IPS DF 6.9 (cell line): ENCODE data around the gene WASF2.
A peak's percentile ranks its signal among the peaks of the same experiment; 100 is the strongest.

Experiments
- DNase-seq: peaks from one replicate; pipeline ENCODE4 v3.0.0-alpha.2; 2013; ENCODE audit warnings: low read depth, low spot score
- H3K27ac ChIP-seq: one replicate; pipeline ENCODE4 v1.5.1; 2013; ENCODE audit warnings: low read length, control low read depth
- H3K27me3 ChIP-seq: 2 replicates; pipeline ENCODE4 v1.6.1; 2013; ENCODE audit warnings: mild to moderate bottlenecking, low read length; ENCODE audit not compliant: control insufficient read depth, insufficient read depth
- H3K36me3 ChIP-seq: 2 replicates; pipeline ENCODE4 v1.6.1; 2013; ENCODE audit warnings: low read length; ENCODE audit not compliant: control insufficient read depth, insufficient read depth
- H3K4me1 ChIP-seq: 2 replicates; pipeline ENCODE4 v1.6.1; 2013; ENCODE audit warnings: low read length; ENCODE audit not compliant: control insufficient read depth, insufficient read depth
- H3K4me3 ChIP-seq: 2 replicates; pipeline ENCODE4 v1.5.1; 2013; ENCODE audit warnings: mild to moderate bottlenecking, low read length
- H3K9me3 ChIP-seq: 2 replicates; pipeline ENCODE4 v1.6.1; 2013; ENCODE audit warnings: low read length, inconsistent platforms; ENCODE audit not compliant: control insufficient read depth, insufficient read depth
- WGBS: extraction: QIAGEN DNeasy Blood & Tissue Kit; methylation state at CpG from one replicate; pipeline ENCODE4 v1.1.7; 2013; ENCODE audit warnings: mixed read lengths, missing lambda C conversion rate; ENCODE audit not compliant: insufficient read length, insufficient coverage; 5-methylcytosine and 5-hydroxymethylcytosine counted together

Gene WASF2

DNA sequence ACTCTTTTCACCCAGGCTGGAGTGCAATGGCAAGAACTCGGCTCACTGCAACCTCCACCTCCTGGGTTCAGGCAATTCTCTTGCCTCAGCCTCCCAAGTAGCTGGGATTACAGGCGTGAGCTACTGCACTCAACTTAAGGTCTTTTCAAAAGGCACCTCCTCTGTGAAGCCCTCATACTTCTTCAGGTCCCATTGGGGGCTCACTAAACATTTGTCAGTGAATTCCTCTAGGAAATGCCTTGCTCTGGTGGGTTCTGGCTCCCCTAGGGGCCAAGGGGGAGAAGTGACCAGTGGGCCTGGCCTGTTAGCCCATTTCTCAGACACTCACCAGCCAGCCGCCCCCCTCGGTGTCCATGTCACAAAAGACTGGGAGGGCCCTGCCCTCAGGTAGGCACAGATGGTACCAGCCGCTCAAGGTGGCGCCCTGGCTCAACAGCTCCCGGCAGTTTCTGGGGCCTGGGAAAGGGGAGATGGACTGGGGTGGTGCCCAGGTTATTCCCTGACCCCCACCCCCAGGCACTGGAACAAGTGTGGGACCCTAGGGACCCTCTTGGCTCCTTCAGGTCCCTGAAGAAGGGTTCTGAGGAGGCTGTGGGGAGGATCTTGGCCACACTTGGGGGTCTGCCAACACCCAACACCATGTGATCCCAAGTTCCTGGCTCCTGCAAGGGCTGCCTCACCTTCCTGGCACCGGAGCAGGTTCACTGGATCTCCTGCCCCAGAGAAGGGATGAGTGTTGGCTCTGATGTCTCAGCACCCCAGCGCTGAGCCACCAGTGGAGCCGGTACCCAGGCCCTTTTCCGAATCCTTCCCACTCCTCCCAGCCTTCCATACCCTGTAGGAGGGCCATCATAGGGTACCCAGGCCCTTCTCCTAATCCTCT is 116.9 kb downstream of the WASF2 start:
- Histone ChIP-seq H3K27me3 (no peaks in the 10 kb centered on the region), H3K9me3 (no peaks in the 10 kb centered on the region), H3K4me3 (no peak overlapping the region), H3K36me3 (no peaks in the 10 kb centered on the region), H3K27ac (no peak overlapping the region), H3K4me1 (no peaks in the 10 kb centered on the region; the same call in 1 of the 2 replicates)
- no CpG with 5 or more reads among the region's 11 CpGs for WGBS
- no peak for DNase-seq

DNA sequence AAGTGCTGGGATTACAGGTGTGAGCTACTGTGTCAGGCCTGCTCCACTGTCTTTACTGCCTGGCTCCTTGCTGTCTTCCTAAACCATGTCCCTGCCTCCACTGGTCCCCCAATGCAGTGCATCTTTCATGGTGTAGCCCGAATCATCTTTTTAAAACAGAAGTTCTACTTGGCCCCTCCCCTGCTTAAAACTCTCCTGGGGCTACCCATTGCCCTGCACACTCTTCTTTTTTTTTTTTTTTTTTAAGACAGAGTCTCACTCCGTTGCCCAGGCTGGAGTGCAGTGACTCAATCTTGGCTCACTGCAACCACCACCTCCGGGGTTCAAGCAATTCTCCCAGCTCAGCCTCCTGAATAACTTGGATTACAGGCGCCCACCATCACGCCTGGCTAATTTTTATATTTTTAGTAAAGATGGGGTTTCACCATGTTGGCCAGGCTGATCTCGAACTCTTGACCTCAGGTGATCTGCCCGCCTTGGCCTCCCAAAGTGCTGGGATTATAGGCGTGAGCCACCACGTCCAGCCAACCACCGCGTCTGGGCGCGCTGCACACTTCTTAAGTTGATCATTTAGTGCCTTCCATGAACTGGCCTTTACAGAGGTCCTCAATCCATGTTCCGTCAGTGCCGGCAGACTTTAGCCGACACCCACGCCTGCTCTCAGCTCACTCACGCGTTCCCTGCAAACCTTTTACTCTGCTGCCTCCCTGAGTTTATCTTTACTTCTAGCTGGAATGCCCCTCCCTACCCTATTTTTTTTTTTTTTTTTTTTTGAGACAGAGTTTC is 117.8 kb downstream of the WASF2 start:
- Histone ChIP-seq H3K4me3 (no peak overlapping the region), H3K27ac (no peak overlapping the region)
- WGBS: no CpG with 5 or more reads among the region's 19 CpGs

DNA sequence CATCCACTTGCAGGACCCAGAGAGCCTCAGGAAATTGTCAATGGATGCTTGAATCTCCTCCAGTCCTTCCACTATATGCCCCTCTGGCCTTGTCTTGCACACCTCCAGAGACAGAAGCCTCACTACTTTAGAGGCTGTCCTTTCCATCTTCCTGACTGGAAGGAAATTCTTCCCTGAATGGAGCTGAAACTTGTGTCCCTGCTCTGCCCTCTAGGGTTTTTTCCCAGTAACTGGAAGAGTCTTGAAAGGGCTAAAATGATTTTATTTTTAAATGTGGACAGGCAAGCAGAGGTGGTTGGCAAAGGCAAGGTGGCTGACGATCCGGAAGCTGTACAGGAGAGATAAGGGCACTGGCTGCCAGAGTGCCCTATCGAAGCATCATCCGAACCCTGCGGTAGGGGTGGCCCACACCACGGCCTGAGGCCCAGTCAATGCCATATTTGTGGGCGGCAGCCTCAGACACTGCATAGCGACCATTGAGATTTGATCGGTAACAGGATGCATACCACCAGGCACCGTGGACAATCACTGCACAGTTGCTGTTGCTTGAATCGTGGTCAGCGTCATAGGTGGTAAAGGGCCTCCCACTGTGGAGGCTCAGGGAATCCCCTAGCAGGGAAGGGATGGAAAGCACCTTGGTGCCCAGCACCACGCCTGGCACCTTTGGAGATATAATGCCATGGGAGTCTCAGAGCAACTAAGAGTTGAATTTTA is 120.9 kb downstream of the WASF2 start:
- Histone ChIP-seq H3K4me3 (no peak overlapping the region), H3K4me1 (peaks cover 6% of the 10 kb centered on the region; the same call in 1 of the 2 replicates), H3K27me3 (no peaks in the 10 kb centered on the region), H3K27ac (no peak overlapping the region), H3K9me3 (no peaks in the 10 kb centered on the region), H3K36me3 (no peaks in the 10 kb centered on the region)
- no CpG with 5 or more reads among the region's 13 CpGs for WGBS
- DNase-seq: no peak

More for the DNA sequence above, 117.8 kb downstream of the WASF2 start:
- H3K27me3 ChIP-seq: no peaks in the 10 kb centered on the region
- H3K4me1 ChIP-seq: no peaks in the 10 kb centered on the region
- DNase-seq: no peak
- H3K36me3 ChIP-seq: no peaks in the 10 kb centered on the region
- no peaks in the 10 kb centered on the region for H3K9me3 ChIP-seq

DNA sequence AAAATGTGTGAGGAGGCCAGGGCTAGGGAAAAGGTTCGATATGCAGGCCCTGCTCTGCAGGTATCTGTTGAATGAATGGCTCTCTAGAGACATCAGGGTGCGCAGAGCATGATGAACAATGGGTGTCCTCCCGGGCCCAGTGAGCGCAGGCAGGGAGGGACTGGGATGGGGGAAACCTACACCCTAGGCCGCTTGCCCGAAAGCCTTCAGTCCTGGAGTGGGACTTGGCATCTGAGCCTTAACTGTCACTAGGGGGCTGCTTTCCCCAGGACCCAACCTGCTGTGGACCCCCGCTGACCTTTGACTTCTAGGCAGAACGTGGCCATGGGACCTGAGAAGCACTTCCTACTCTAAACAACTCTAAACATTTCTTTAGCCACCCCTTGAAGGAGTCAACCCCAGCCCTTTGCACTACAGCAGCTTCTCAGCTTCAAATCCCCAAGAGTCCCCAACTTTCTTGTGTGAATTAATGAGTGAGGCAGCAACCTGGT is 122.8 kb downstream of the WASF2 start:
- no peaks in the 10 kb centered on the region for H3K36me3 ChIP-seq
- H3K27ac ChIP-seq: no peak overlapping the region
- H3K4me3 ChIP-seq: peak overlapping the region; percentile 43; the same call in 1 of the 2 replicates
- WGBS: no CpG with 5 or more reads among the region's 8 CpGs
- no peak for DNase-seq
- peaks cover 6% of the 10 kb centered on the region; the same call in 1 of the 2 replicates for H3K4me1 ChIP-seq
- H3K27me3 ChIP-seq: no peaks in the 10 kb centered on the region
- H3K9me3 ChIP-seq: no peaks in the 10 kb centered on the region

DNA sequence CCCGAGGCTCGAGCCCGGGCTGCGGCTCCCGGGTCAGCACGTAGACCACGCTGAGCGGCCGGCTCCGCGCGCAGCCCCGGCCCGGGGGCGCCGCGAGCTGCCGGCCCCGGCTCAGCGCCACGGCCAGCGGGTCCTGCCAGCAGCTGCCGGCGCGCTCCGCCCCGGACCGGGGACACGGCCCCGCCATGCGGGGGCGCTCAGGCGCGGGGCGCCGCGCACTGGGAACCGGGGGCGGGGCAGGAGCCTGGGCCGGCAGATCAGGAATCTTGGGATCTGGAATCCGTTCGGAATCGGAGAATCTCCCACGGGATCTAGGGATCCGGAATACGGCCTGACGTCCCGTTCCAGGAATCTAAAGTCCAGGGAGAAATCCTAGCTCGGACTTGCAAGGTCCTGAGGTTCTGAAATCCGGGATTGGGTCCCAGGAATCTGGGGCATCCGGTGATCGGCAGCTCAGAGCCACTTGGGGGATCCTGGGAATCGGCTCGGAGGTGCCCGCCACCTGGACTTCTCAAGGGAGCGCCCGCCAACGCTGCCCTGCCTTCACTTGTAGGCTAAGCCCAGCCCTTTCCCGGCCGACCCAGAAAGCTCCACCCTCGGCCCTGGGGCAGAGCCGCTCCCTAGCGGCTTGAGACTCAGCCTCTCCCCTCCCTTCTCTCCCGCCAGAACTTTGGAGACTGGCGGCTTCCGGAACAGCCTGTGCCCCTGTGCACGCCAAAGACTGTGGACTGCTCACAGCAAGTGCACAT is 123.4 kb downstream of the WASF2 start, which contains the start of gene MAP3K6:
TSS of gene MAP3K6 (minus strand) at position 551 of the 749 bp plus-strand sequence. CDS start at position 187, 364 bp downstream.
- peak within 1 kb of the TSS; percentile 43; the same call in 1 of the 2 replicates for H3K4me3 ChIP-seq
- no peaks in the 10 kb centered on the region for H3K9me3 ChIP-seq
- H3K27ac ChIP-seq: no peak within 1 kb of the TSS
- no peaks in the 10 kb centered on the region for H3K36me3 ChIP-seq
- WGBS: no CpG with 5 or more reads among the region's 67 CpGs
- peaks cover 6% of the 10 kb centered on the region; the same call in 1 of the 2 replicates for H3K4me1 ChIP-seq
- no peaks in the 10 kb centered on the region; the same call in 1 of the 2 replicates for H3K27me3 ChIP-seq
- DNase-seq: no peak

DNA sequence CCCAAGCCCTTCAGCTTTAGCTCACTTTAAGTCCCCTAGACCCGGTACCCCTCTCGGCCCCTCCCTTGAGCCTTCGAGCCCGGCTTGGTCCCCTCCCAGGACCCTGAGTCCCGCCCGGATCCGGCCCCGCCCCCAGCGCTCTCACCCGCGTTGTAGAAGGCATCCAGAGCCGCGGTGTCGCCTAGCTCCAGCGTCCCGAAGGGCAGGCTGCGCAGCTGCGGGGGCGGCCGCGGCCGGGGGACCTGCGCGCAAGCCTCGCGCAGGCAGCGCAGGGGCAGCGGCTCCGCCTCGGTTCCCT is 123.9 kb downstream of the WASF2 start:
- Histone ChIP-seq H3K4me1 (peaks cover 6% of the 10 kb centered on the region; the same call in 1 of the 2 replicates), H3K4me3 (peak overlapping the region; percentile 43; the same call in 1 of the 2 replicates), H3K27ac (no peak overlapping the region), H3K9me3 (no peaks in the 10 kb centered on the region), H3K27me3 (peaks cover 4% of the 10 kb centered on the region; the same call in 1 of the 2 replicates), H3K36me3 (no peaks in the 10 kb centered on the region)
- WGBS: no CpG with 5 or more reads among the region's 30 CpGs
- no peak for DNase-seq

DNA sequence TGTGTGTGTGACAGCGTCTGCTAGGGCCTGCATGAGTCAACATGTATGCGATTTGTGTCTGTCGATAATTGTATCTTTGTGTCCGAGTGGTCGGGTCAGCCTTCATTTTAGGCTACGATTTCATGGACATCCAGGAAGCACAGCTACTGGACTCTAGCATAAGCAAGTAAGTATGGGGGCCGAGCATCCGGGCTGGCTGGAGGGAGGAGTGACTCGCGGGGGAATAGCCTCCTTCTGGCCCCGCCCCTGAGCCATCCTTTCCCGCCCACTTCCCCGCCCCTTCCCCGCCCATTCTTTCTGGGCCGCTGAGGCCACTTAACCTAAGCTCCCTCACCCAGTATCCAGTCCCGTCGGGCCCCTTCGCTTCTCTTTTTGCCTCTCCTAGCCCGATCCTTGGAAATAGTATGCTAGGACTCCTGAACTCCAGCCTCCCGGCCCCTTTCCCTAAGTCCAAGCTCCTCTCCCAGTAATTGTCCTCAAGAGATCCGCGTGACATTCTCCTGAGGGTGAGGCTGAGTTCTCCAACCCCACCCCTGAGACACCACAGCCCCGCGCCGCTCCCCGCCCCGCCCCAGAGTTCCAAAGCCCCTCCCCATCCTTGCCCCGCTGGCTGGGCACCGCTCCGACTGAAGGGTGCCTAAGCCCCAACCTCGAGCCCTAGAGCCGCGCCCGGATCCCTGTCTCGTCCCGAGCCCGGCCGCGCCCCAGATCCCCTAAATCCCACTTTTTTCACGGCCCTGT is 124.4 kb downstream of the WASF2 start:
- peak overlapping the region; percentile 43; the same call in 1 of the 2 replicates for H3K4me3 ChIP-seq
- no peak for DNase-seq
- H3K4me1 ChIP-seq: peaks cover 6% of the 10 kb centered on the region; the same call in 1 of the 2 replicates
- H3K27ac ChIP-seq: no peak overlapping the region
- H3K9me3 ChIP-seq: no peaks in the 10 kb centered on the region
- no CpG with 5 or more reads among the region's 40 CpGs for WGBS
- H3K36me3 ChIP-seq: no peaks in the 10 kb centered on the region
- H3K27me3 ChIP-seq: peaks cover 7% of the 10 kb centered on the region; the same call in 1 of the 2 replicates

DNA sequence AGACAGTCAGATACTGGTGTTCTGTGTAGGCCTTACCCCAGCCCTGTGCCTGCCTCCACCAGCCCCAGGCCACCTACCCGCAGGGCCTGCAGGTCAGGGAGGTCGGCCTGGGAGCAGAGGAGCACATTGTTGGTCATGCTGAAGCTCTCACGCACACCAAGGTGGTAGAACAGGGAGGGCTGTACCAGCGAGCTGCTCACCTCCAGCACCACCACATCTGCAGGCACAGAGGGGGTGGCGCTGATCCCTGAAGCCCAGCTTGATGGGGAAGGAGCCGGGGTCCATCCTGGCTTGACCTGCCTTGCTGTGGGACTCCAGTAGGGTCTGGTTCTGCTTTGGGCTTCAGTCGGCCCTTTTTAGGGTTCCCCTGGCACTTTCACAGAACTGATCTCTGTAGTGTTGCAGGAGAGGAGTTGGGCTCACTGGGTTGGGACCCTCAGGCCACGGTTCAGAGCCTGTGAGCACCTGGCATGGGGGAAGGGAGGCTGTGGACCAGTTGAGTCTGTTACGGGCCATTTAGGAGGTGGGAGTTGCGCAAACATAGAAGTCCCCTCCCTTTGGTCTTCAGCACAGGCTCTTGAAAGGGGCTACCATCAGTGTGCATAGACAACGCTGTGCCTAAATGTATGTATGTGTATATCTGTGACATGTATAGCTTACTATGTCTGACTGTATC is 125.1 kb downstream of the WASF2 start:
- no peak for DNase-seq
- Histone ChIP-seq H3K27ac (no peak overlapping the region), H3K4me3 (no peak overlapping the region)

More for the DNA sequence above, 125.1 kb downstream of the WASF2 start:
- peaks cover 8% of the 10 kb centered on the region; the same call in 1 of the 2 replicates for H3K4me1 ChIP-seq
- H3K27me3 ChIP-seq: peaks cover 7% of the 10 kb centered on the region; the same call in 1 of the 2 replicates
- H3K9me3 ChIP-seq: no peaks in the 10 kb centered on the region
- no peaks in the 10 kb centered on the region for H3K36me3 ChIP-seq
- WGBS: no CpG with 5 or more reads among the region's 11 CpGs
